GOT3 (cell line): ENCODE results near the gene DCTN4.
"Not testable (repeated sequence)": the region's sequence is repeated elsewhere in the genome, so short reads cannot be mapped to it uniquely, and the experiment has no call there.

Experiments
- DNase-seq: peaks from one replicate; lab custom pipeline; 2025; ENCODE audit warnings: mixed read lengths; lab: John Stamatoyannopoulos, UW

Gene DCTN4

DNA sequence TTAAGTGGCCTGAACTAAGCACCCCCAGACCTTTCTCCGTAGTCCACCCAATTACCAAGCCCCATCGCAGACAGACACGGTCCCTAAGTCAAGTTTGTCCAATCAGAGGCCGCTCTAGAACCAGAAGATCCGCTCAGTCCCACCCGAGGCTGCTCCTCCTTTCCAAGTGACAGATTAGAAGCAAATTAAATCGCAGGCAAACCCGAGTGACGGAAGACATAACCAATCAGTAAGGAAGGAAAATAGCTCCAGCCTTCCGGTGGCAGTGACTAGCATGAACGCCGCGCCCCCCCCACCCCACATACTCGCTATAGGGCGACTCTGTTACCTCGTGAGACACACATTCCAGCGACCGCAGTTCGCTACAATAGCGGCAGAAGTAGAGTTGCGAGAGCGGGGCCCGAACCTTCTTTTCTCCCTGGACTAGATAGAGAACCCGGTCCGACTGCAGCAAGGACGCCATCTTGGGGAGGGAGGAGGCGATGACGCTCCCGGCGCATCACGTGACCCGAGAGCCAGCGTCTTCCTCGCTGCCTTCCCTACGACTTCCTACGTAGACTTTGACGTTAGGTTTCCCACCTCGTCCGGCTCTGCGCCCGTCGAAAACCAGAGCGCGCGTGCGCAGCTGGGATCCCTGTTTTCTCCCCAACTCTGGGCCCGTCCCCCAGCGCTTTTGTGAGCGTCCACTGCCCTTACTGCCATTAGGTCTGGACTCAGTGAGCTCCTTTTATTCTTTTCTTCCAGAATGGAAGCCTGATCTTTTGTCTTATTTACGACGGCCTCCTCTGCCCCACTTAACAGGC, at the start of gene DCTN4:
Gene DCTN4, minus strand, starts transcription at position 487 of the 803 bp plus-strand sequence. Its CDS starts 24 bp downstream, at position 463.
- DNase-seq = peak; percentile 97

DNA sequence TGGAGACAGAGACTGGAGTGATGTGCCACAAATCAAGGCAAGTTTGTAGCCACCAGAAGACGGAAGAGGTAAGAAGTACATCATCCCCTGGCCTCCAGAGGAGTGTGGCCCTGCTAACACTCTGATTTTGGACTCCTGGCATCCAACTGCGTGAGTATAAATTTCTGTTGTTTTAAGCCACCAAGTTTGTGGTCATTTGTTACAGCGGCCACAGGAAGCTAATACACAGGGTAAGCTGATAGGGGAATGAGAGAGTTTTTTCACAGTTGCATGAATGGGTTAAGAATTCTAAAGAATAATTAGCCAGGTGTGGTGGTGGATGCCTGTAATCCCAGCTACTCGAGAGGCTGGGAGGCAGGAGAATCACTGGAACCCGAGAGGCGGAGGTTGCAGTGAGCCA, 45.6 kb upstream of the DCTN4 start:
- DNase-seq = no peak

DNA sequence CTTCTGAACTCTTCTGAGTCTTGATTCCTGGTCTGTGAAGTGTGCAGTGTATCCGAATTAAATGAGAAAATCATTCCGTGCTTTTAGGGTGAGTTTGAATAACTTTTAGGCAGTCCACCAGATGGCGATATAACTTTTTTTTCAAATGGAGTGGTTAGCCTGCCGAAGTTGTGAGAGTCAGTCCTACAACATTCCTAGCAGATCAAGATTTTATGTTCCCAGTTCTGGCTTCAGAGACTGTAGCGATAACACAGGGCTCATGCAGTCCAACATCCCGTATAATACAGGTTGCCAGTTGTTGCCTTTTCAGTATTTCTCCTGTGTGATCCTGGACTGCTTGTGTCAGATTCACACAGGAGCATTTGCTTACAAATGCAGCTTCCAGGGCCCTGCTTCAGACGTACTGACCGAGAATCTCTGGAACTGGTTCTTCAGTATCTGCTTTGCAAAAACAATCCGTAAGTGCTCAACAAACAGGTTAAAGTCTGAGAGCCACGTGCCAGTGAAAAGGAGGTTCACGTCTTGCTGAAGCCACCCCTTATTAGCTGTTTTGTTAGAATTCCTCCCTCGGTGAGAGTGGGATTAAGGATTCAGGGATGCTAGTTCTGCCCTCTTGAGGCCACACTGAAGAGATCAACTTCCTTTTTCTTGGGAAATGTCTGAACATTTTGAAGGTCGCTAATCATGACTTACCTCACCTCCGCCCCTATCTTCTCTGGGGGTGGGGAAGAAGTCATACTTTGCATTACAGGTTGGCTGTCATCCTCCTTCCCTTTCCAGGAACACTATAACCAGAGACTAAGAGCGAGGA, 42.5 kb upstream of the DCTN4 start:
- DNase-seq = no peak

DNA sequence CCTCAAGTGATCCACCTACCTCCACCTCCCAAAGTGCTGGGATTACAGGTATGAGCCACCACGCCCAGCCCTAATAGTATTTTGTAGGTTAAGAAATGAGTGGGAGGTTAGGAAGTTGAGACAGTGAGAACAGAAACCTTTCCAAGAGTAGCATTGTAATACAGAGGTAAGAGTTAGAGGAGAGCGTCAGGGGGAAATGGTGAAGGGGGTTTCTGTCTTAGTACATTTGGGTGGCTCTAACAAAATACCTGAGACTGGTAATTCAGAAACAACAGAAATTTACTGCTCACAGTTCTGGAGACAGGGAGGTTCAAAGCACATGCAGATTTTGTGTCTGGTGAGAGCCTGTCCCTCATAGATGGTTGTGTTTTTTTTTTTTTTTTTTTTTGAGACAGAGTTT, 38.6 kb upstream of the DCTN4 start:
- no peak for DNase-seq

DNA sequence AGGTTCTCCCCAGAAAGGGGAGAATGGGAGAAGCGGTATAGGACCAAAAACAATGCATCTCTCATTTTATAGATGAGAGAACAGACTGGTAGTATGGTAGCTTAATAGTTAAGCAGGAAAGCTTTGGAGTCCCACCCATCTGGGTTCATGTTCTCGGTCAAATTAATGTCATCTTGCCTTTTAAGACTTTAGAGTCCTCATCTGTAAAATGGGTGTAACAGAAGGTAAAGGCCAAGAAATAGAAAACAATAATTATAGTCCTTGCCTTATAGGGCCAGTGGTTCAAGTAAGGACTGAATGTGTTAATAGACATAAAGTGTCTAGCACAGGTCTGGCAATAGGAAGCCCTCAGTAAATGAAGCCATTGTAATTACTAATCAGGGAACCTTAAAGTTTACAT, 36.1 kb upstream of the DCTN4 start:
- DNase-seq = no peak

DNA sequence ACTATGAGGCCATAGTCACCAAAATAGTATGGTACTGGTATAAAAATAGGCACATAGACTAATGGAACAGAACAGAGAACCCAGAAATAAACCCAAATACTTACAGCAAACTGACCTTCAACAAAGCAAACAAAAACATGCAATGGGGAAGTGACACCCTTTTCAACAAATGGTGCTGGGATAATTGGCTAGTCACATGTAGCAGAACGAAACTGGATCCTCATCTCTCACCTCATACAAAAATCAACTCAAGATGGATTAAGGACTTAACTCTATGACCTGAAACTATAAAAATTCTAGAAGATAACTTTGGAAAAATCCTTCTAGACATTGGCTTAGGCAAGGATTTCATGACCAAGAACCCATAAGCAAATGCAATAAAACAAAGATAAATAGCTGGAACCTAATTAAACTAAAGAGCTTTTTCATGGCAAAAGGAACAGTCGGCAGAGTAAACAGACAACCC, 34.6 kb upstream of the DCTN4 start:
- DNase-seq = not testable (repeated sequence)

DNA sequence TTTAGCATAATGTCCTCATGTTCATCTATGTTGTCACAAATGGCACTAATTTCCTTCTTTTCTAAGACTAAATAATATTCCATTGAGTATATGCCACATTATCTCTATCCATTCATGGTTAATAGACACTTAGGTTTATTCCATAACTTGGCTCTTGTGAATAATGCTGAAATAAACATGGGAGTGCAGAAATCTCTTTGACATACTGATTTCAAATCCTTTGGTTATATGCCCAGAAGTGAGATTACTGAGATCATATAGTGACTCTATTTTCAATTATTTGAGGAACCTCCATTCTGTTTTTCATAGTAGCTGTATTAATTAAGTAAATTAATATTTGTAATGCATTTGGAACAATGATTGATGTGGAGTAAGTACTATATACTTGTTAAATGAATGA, 32.7 kb upstream of the DCTN4 start:
- DNase-seq = no peak

DNA sequence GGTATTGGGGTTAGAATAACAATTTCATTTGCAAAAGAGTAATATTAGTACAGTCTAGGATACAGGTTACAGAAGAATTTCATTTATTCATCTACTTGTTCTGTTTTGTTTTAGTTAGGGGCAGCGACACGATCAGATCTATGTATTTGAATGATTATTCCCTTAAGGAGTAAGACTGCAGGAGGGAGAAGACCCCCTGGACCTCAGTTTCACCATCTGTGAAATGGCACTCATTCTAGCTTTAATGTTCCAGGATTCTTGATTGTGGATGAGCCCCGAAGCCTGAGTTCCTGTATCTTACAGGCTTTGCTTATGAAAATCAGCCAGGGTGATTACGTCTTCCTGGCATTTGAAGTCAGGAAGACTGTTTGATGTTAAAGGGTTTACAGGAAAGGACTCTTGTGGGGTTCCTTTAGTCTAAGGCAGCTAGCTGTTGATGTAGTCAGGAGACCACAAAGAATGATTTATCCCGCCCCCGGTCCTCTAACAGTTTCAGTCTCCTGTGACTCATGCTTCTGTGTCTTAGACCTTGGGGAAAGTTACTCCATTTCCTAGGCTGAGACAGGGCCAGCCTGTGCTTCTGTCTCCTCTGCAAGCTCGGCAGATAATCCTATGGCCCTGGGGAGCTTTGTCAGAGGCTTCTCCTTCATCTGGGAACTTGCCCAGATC, 31.3 kb upstream of the DCTN4 start:
- peak; percentile 71 for DNase-seq

DNA sequence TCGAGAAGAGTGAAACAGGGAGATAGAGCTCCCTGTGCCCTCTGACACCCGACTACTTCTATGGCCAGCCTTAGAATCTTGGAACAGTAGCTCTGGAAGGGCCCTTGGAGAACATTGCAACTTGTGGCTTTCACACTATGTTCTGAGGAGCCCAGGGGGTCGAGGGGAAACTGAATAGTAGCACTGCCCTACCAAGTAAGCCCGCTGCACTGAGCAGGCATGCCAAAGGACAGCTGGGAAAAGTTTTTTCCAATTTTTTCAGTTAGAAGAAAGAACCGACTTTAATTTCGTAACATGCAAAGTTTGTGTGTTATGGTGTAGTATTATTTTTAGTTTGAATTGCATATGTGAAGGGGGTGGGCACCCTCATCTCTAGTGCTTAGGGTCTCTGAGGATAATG, 30.6 kb upstream of the DCTN4 start:
- no peak for DNase-seq

DNA sequence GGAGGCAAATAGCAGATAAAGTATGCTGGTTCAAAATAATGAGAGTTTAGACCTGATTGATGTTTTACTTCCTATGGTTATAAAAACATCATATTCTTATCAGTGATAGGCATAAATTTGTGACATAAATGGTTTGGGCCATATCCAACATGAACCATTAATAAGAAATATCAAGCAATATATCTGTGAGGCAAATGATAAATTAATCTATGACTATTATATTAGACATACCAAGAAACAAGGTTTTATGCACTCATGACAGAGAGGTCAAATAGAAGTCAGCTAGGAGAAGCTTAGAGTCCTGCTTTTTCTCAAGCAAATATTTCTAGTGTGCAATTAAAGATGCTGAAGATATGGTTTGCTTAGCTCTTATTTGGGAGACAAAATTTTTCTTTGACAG, 30.2 kb upstream of the DCTN4 start:
- no peak for DNase-seq

DNA sequence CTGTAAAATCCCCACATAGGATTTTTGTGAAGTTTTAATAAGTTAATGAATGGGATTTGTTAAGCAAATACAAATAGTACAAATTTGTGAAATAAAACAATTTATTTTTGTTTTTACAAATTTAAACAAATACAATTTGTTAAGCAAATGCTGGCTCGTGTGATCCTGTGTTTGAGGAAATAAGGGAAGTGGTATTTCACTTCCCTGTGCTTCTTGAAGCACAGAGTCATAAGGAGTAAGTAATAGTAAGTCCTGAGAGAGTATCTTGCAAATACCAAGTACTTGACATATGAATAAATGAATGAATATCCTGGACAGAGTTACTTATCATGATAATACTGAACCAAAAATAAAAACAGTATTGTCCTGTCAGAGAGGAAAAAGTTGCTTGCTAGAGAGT, 28.8 kb upstream of the DCTN4 start:
- DNase-seq = no peak

DNA sequence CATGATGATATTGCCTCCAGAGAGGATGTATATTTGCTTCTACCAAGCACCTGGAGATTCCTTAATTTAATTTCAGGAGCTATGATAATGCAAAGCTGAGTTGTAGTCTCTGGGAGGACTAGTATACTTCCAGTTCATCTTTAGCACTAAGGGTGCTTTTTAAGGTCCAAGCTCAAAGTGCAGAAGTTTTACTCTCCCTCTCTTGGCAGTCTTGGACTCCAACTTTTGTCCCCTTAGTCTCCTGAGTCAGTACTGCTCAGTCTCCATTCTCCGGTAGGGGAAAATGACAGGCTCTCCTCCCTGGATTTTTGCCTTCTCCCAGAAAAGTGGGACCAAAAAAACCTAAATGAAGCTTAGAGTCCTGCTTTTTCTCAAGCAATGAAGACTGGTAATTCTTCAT, 28.1 kb upstream of the DCTN4 start:
- DNase-seq = no peak

DNA sequence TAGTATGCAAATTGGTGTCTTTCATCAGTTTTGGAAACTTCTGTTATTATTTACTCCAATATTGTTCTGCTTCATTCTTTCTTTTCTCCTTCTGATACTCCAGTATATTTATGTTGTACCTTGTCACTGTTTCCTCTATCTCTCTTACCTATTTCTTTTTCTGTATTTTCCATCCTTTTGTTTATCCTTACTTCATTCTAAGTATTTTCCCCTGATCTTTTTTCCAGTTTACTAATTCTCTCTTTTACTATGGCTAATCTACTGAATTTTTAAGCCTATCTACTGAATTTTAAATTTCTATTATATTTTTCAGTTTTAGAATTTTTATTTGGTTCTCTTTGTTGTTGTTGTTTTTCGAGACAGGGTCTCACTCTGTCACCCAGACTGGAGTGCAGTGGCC, 27.1 kb upstream of the DCTN4 start:
- DNase-seq = no peak

DNA sequence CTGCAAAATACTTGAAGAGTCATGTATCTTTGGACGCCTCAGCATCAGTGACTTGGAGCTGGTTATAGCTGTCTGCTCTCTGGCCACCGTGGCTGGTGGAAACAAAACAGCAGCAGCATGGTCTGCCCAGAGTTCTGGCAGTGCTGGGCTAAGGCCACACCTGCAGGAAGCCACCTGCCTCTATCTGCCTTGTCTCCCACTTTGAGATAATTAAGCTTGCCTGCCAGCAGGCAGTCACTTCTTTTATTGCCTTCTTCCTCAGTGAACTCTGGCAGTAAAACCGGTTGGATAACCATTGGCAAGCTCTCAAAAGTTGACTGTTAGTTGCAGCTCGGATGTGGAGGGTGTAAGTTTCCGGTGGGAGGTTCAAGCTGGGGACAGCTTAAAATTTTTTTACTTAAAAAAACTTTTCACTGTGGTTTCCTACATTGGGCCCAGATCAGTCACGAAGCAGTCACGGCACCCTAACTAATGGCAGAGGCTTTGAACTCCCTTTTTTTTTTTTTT, 24.7 kb upstream of the DCTN4 start:
- no peak for DNase-seq

DNA sequence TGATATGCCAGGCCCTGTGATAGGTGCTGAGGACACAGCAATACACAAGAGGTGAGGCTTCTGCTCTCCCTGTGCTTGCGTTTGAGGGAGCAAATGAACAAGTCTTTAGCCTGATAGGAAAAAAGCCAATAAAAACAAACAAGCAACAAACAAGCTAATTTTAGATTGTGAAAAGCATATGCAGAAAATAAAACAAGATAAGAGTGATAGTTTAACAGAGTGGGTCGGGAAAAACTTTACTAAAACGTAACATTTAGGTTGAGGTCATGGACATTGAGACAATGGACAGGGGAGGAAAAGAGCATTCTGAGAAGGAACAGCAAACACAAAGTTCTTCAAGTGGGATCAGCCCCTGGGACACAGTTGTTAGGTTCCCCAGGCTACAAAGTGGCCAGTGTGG, 24.0 kb upstream of the DCTN4 start:
- DNase-seq = no peak

DNA sequence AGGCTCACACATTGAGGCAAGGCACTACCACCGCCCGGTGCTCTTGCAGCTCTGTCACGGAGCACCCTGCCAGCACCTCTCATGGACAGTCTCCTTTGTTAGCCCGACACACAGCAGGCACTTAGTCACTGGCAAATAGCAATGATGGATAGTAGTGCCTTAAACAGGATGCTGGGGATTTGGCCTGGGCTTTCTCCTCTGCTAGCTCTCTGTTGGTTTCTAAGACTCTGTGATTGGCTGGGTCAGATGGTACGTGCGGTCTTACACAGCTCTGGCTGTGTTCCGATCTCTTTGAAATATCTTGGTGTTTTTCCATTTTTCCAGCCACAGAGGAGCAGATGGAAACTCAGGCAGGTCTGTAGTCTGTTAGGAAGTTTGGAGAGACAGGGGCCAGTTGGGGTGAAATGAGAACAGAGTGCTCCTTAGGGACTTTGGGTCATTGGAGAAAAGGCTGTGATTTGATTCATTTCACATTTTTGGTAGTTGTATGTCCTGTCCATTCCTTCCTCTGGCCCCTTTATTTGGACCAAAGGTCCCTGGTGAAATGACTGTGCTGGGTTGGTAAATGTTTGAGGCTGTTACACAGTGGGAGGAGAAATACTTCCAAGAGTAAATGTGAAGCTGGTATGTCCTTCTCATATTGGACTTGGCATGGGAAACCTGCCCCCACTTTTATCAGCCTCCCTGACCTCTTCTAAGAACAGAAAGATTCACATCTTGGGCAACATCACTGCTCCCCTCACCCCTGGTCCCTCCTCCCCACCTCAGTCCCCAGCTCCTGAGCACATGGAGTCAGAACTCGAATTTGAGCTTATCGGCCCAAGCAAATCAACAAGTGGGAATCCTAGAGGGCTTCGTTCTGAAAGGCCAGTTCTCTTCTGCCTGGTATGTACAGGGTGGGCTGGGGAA, 23.1 kb upstream of the DCTN4 start:
- peak; percentile 71 for DNase-seq

DNA sequence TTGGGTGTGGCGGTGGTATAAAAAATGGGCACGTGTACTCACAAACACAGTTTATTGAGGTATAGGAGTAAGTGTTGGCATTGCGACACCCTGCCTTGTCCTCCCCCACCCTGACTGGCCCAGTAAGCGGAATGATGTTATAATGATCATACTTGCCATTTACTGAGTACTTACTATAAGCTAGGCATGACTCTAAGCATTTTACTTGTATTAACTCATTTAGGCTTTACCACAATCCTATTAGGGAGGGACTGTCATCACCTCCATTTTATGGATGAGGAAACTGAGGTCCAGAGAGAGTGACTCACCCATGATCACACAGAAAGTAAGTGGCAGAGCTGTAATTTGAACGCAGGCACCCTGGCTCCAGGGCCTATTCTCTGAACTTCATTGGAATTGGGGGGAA, 22.0 kb upstream of the DCTN4 start:
- DNase-seq = no peak

DNA sequence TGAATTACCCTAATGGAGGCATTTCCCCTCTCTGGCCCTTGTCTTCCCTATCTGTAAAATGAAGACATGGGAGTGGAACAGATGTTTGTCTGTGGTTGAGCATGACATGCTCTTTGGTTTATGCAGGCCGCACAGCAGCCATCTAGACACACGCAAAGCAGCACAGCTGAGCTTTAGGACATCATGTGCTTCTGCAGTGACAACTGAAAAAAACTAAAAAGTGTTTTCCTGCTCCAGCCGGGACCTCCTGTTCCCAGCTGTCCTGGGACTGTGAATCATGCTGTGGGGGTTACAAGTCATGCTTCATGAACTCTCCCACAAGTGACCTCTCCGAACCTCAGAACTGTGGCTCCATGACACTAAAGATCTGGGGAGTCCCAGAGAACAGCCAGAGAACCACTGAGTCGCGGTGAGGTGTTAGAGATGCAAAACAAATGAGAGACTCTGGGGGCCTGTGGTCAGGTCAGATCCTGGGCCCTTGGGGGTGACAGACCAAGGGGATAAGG, 21.4 kb upstream of the DCTN4 start:
- DNase-seq = no peak

DNA sequence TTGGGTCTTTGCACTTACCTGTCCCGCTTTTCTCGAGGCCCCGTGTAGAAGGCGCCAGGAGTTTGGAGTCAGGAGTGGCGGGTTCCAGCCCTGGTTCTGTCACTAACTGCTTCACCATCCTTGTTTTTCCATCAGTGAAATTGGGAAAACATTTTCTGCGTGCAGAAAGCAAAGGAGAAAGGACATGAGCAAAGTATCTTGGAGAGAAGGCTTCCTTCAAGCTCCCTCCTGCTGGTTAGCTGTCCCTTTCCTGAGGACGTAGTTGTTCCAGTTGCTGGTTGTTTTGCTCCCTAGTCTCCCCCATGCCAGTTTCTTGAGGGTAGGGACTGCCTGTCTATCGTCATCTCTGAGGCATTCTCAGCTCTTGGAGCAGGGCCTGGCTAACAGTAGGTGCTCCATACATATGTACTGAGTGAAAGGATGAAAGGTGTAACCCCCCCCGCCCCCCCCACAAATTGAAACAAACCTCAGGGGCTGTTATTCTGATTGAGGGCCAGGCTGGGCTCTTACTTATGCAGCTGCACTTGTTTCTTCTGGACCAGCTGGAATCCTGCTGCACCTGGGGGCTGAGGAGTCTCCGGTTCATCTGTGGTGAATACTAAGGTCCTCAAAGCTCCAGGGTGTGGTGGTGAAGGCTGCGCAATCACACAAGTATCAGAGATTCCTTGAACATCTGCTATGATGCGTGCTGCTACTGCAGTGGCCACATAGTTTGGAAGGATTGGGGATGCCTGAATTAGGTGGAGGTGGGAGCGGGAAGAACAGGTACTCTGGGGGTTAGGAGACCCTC, 20.8 kb upstream of the DCTN4 start:
- DNase-seq = no peak
